NCI-H146 treated with DMSO at 0.1 percent for 48 hours (cell line): Measurements from ENCODE around the gene CLDN11.

Experiments used
- DNase-seq: peaks from one replicate; lab custom pipeline; 2025; ENCODE audit not compliant: unreplicated experiment; lab: John Stamatoyannopoulos, UW

The CLDN11 gene

GRCh38 chr3:170418422-170419398 lies at the start of gene CLDN11:
Gene CLDN11, plus strand, starts transcription at chr3:170418868. Its CDS starts 199 bp downstream, at chr3:170419067.
- peak; percentile 67 for DNase-seq

GRCh38 chr3:170368921-170369320 lies 49.7 kb upstream of the CLDN11 start:
- no peak for DNase-seq

- no peak for DNase-seq
These were observed 46.3 kb upstream of the CLDN11 start for GRCh38 chr3:170372190-170372879.

GRCh38 chr3:170383567-170383966 lies 35.1 kb upstream of the CLDN11 start:
- no peak for DNase-seq

- DNase-seq: no peak
These were observed 32.2 kb upstream of the CLDN11 start for GRCh38 chr3:170386468-170386867.

GRCh38 chr3:170387950-170388349 lies 30.7 kb upstream of the CLDN11 start:
- no peak for DNase-seq

GRCh38 chr3:170391108-170391507 lies 27.6 kb upstream of the CLDN11 start:
- DNase-seq: no peak

GRCh38 chr3:170397685-170398084 lies 21.0 kb upstream of the CLDN11 start:
- no peak for DNase-seq

GRCh38 chr3:170405101-170405500 lies 13.6 kb upstream of the CLDN11 start:
- no peak for DNase-seq

- peak; percentile 30 for DNase-seq
These were observed 8.1 kb upstream of the CLDN11 start for GRCh38 chr3:170410428-170411029.

GRCh38 chr3:170413291-170413690 lies 5.4 kb upstream of the CLDN11 start:
- no peak for DNase-seq

- peak; percentile 76 for DNase-seq
These were observed 4.4 kb upstream of the CLDN11 start for GRCh38 chr3:170414202-170414663.

GRCh38 chr3:170417090-170417489 lies 1.6 kb upstream of the CLDN11 start:
- DNase-seq: no peak

GRCh38 chr3:170419557-170420087 lies 954 bp downstream of the CLDN11 start:
- no peak for DNase-seq

- no peak for DNase-seq
These were observed 1.7 kb downstream of the CLDN11 start for GRCh38 chr3:170420307-170420821.

GRCh38 chr3:170421111-170421641 lies 2.5 kb downstream of the CLDN11 start:
- no peak for DNase-seq

GRCh38 chr3:170421758-170422157 lies 3.1 kb downstream of the CLDN11 start:
- no peak for DNase-seq

GRCh38 chr3:170423001-170423615 lies 4.4 kb downstream of the CLDN11 start:
- DNase-seq: no peak

- no peak for DNase-seq
These were observed 6.2 kb downstream of the CLDN11 start for GRCh38 chr3:170424879-170425278.

GRCh38 chr3:170425491-170426239 lies 7.0 kb downstream of the CLDN11 start:
- no peak for DNase-seq
